Activated B cell treated with CpG ODN at 0.5 μM for 24 hours (primary cell): Measurements from ENCODE around the gene SEMA3A. TPM values are rescaled to one million over a fixed set of nuclear protein-coding genes. Genes with fewer than 3 reads are reported as not detected.

ENCODE experiments used
- ATAC-seq: fragments of 200-7000 bp; cut with Tn5 transposase; one replicate; pipeline ENCODE4 v1.10.0; 2021; ENCODE audit warnings: low read depth, mild to moderate bottlenecking, moderate library complexity
- CTCF ChIA-PET: fragments of 350-600 bp; sonication (Branson Sonifier 250); formaldehyde crosslinking; loops from one replicate; lab custom pipeline; 2021; ENCODE audit warnings: antibody characterized with exemption; lab: Charles Lee
- POLR2A ChIA-PET: fragments of 350-600 bp; sonication (Branson Sonifier 250); formaldehyde crosslinking; loops from one replicate; lab custom pipeline; 2021; ENCODE audit warnings: antibody characterized with exemption; lab: Charles Lee
- DNase-seq: peaks from one replicate; pipeline ENCODE4 v3.0.0; 2022
- H3K27ac Mint-ChIP-seq: one replicate; pipeline ENCODE4 v1.8.0; 2020; ENCODE audit warnings: mixed read lengths
- H3K27me3 Mint-ChIP-seq: one replicate; pipeline ENCODE4 v1.8.0; 2021; ENCODE audit warnings: mixed read lengths
- H3K36me3 Mint-ChIP-seq: one replicate; pipeline ENCODE4 v1.8.0; 2021; ENCODE audit warnings: low read depth, mixed read lengths
- H3K4me1 Mint-ChIP-seq: one replicate; pipeline ENCODE4 v1.8.0; 2021; ENCODE audit warnings: mixed read lengths
- H3K4me3 Mint-ChIP-seq: one replicate; pipeline ENCODE4 v1.8.0; 2020; ENCODE audit warnings: mild to moderate bottlenecking, mixed read lengths
- H3K9me3 Mint-ChIP-seq: one replicate; pipeline ENCODE4 v1.8.0; 2020; ENCODE audit warnings: mixed read lengths
- CTCF ChIP-seq: fragments of 200-600 bp; IDR thresholded peaks from one replicate; pipeline ENCODE4 v1.8.0; 2022; ENCODE audit warnings: antibody characterized with exemption, mild to moderate bottlenecking
- intact Hi-C: fragments of 100-400 bp; cut with micrococcal nuclease; formaldehyde crosslinking; loops from one replicate; pipeline ENCODE4 v1.15.1; 2024
- total RNA-seq: library from RNA; stranded (reverse); gene quantifications from 2 replicates; pipeline ENCODE4 v1.2.3, GENCODE V29; 2022

SEMA3A gene
- total RNA-seq, 1 donor from 2014 or later = not detected

GRCh38 chr7:84209006-84209405, 14.4 kb upstream of the SEMA3A start:
- Mint-ChIP-seq H3K27ac (no peak overlapping the region), H3K4me3 (no peak overlapping the region), H3K4me1 (no peaks in the 10 kb centered on the region), H3K9me3 (no peaks in the 10 kb centered on the region), H3K27me3 (no peaks in the 10 kb centered on the region), H3K36me3 (no peaks in the 10 kb centered on the region)
- TF ChIP-seq CTCF = no peak
- ChIA-PET CTCF (no interaction called here), POLR2A (no interaction called here)
- ATAC-seq (no peak), DNase-seq (no peak)
- intact Hi-C loops = no loop called here

- no peak overlapping the region for H3K27ac Mint-ChIP-seq
- H3K36me3 Mint-ChIP-seq = no peaks in the 10 kb centered on the region
- ATAC-seq (no peak), DNase-seq (no peak)
- H3K4me1 Mint-ChIP-seq = no peaks in the 10 kb centered on the region
- POLR2A ChIA-PET = no interaction called here
- intact Hi-C loops = no loop called here
- H3K4me3 Mint-ChIP-seq = no peak overlapping the region
- CTCF ChIA-PET = no interaction called here
- no peaks in the 10 kb centered on the region for H3K9me3 Mint-ChIP-seq
- no peaks in the 10 kb centered on the region for H3K27me3 Mint-ChIP-seq
- TF ChIP-seq CTCF = no peak
Observed at GRCh38 chr7:84207615-84208014, 13.0 kb upstream of the SEMA3A start.

GRCh38 chr7:84207025-84207424, 12.4 kb upstream of the SEMA3A start:
- H3K9me3 Mint-ChIP-seq = no peaks in the 10 kb centered on the region
- ATAC-seq = no peak
- H3K27ac Mint-ChIP-seq = no peak overlapping the region
- H3K36me3 Mint-ChIP-seq = no peaks in the 10 kb centered on the region
- ChIA-PET POLR2A (no interaction called here), CTCF (no interaction called here)
- H3K4me3 Mint-ChIP-seq = no peak overlapping the region
- H3K4me1 Mint-ChIP-seq = no peaks in the 10 kb centered on the region
- intact Hi-C loops = no loop called here
- DNase-seq = no peak
- no peak for TF ChIP-seq CTCF
- no peaks in the 10 kb centered on the region for H3K27me3 Mint-ChIP-seq

GRCh38 chr7:84204655-84205054, 10.1 kb upstream of the SEMA3A start:
- no peaks in the 10 kb centered on the region for H3K36me3 Mint-ChIP-seq
- DNase-seq (no peak), ATAC-seq (no peak)
- no peak overlapping the region for H3K4me3 Mint-ChIP-seq
- intact Hi-C loops = no loop called here
- no peaks in the 10 kb centered on the region for H3K4me1 Mint-ChIP-seq
- POLR2A ChIA-PET = no interaction called here
- H3K27ac Mint-ChIP-seq = no peak overlapping the region
- no peaks in the 10 kb centered on the region for H3K27me3 Mint-ChIP-seq
- CTCF ChIA-PET = no interaction called here
- no peaks in the 10 kb centered on the region for H3K9me3 Mint-ChIP-seq
- TF ChIP-seq CTCF = no peak

GRCh38 chr7:84202855-84203254, 8.3 kb upstream of the SEMA3A start:
- ChIA-PET POLR2A (no interaction called here), CTCF (no interaction called here)
- intact Hi-C loops = no loop called here
- Mint-ChIP-seq H3K9me3 (no peaks in the 10 kb centered on the region), H3K36me3 (no peaks in the 10 kb centered on the region), H3K4me1 (no peaks in the 10 kb centered on the region), H3K27me3 (no peaks in the 10 kb centered on the region), H3K4me3 (no peak overlapping the region), H3K27ac (no peak overlapping the region)
- no peak for DNase-seq
- no peak for TF ChIP-seq CTCF
- ATAC-seq = no peak
